HK-2 (cell line): ENCODE data around the gene RAB39B.

ENCODE experiments used
- DNase-seq: peaks from one replicate; pipeline ENCODE4 v3.0.0-alpha.2; 2018; ENCODE audit not compliant: unreplicated experiment

Gene RAB39B

GRCh38 chrX:155215443-155216178 is 48.7 kb downstream of the RAB39B start:
- no peak for DNase-seq

GRCh38 chrX:155213731-155214130 is 50.6 kb downstream of the RAB39B start:
- no peak for DNase-seq

GRCh38 chrX:155211208-155211607 is 53.1 kb downstream of the RAB39B start:
- DNase-seq, result no peak
